CD4-positive, CD25-positive, alpha-beta regulatory T cell (primary cell): ENCODE data around the gene CXCL6. TPM values are rescaled to one million over a fixed set of nuclear protein-coding genes. Genes with fewer than 3 reads are reported as not detected.
A peak's percentile ranks its signal among the peaks of the same experiment; 100 is the strongest.

Source experiments
- ATAC-seq, 2 donors: fragments of 150-1000 bp; cut with Tn5 transposase; one replicate each; pipeline ENCODE4 v1.10.0; 2021; ENCODE audit warnings: low read depth in 2 of 2, moderate number of reproducible peaks in 2 of 2, moderate library complexity in 1 of 2
- DNase-seq, 3 donors: peaks; one replicate each; pipeline versions ENCODE4 v3.0.0 to v3.0.0-alpha.2; 2012 to 2022; ENCODE audit warnings: mixed read lengths in 1 of 3
- H3K27ac ChIP-seq: one replicate; pipeline ENCODE4 v1.7.0; 2013; ENCODE audit warnings: mild to moderate bottlenecking, low read length; ENCODE audit not compliant: insufficient read depth, poor library complexity, severe bottlenecking
- H3K27me3 ChIP-seq: one replicate; pipeline ENCODE4 v1.7.0; 2013; ENCODE audit warnings: low read length; ENCODE audit not compliant: control insufficient read depth, insufficient read depth
- H3K36me3 ChIP-seq: one replicate; pipeline ENCODE4 v1.7.0; 2013; ENCODE audit warnings: mild to moderate bottlenecking, low read length, moderate library complexity; ENCODE audit not compliant: control insufficient read depth, insufficient read depth
- H3K4me1 ChIP-seq: 2 replicates; pipeline ENCODE4 v1.7.0; 2013; ENCODE audit warnings: mild to moderate bottlenecking, low read length; ENCODE audit not compliant: insufficient read depth, control insufficient read depth, poor library complexity, severe bottlenecking
- H3K4me3 ChIP-seq: one replicate; pipeline ENCODE4 v1.7.0; 2013; ENCODE audit warnings: low read depth, mild to moderate bottlenecking, low read length, moderate library complexity
- H3K9me3 ChIP-seq, 2 experiments: 1 replicate in 1 of 2; 2 replicates in 1 of 2; pipeline ENCODE4 v1.7.0; 2013; ENCODE audit warnings: low read length in 2 of 2, mild to moderate bottlenecking in 1 of 2, moderate library complexity in 1 of 2; ENCODE audit not compliant: control insufficient read depth in 2 of 2
- H3K27ac Mint-ChIP-seq, 3 donors: one replicate each; pipeline ENCODE4 v1.8.0; 2020 to 2022; ENCODE audit warnings: mild to moderate bottlenecking in 3 of 3, mixed read lengths in 3 of 3, moderate library complexity in 2 of 3
- H3K27me3 Mint-ChIP-seq: one replicate; pipeline ENCODE4 v1.8.0; 2022; ENCODE audit warnings: mild to moderate bottlenecking, mixed read lengths
- H3K36me3 Mint-ChIP-seq: one replicate; pipeline ENCODE4 v1.8.0; 2020; ENCODE audit warnings: mixed read lengths
- H3K4me1 Mint-ChIP-seq, 4 donors: one replicate each; pipeline ENCODE4 v1.8.0; 2020 to 2022; ENCODE audit warnings: mixed read lengths in 4 of 4, mild to moderate bottlenecking in 1 of 4
- H3K4me3 Mint-ChIP-seq, 4 donors: one replicate each; pipeline ENCODE4 v1.8.0; 2020 to 2022; ENCODE audit warnings: mild to moderate bottlenecking in 4 of 4, mixed read lengths in 4 of 4, moderate library complexity in 3 of 4
- H3K9me3 Mint-ChIP-seq, 7 donors: one replicate each; pipeline ENCODE4 v1.8.0; 2020 to 2022; ENCODE audit warnings: mixed read lengths in 7 of 7, mild to moderate bottlenecking in 3 of 7, moderate library complexity in 2 of 7
- polyA plus RNA-seq, 4 donors: library from polyadenylated mRNA; unstranded; fragments of 300-500 nt; fragmentation: Illumina TruSeq; gene quantifications; one replicate each; pipeline ENCODE4 v1.2.3, GENCODE V29; 2021
- total RNA-seq: library from RNA; stranded (reverse); gene quantifications from one replicate; pipeline ENCODE4 v1.2.3, GENCODE V29; 2022

Gene CXCL6
- total and polyA plus RNA-seq, 5 donors from 2014 or later, result not detected

GRCh38 chr4:73844345-73844744, 7.9 kb downstream of the CXCL6 start:
- Mint-ChIP-seq H3K4me1 (no peaks in the 10 kb centered on the region), H3K4me3 (no peak overlapping the region), H3K36me3 (no peaks in the 10 kb centered on the region), H3K27me3 (no peaks in the 10 kb centered on the region), H3K9me3 (peaks cover 0 to 5% (median 0%) of the 10 kb centered on the region in 7 donors), H3K27ac (no peak overlapping the region)
- Histone ChIP-seq H3K9me3 (no peaks in the 10 kb centered on the region), H3K4me3 (no peak overlapping the region), H3K36me3 (no peaks in the 10 kb centered on the region), H3K27ac (no peak overlapping the region), H3K27me3 (no peaks in the 10 kb centered on the region), H3K4me1 (no peaks in the 10 kb centered on the region)
- ATAC-seq (no peak), DNase-seq (no peak)

GRCh38 chr4:73844806-73845205, 8.3 kb downstream of the CXCL6 start:
- Mint-ChIP-seq H3K4me1 (no peaks in the 10 kb centered on the region), H3K9me3 (peaks cover 0 to 3% (median 0%) of the 10 kb centered on the region in 7 donors), H3K4me3 (no peak overlapping the region), H3K36me3 (no peaks in the 10 kb centered on the region), H3K27ac (no peak overlapping the region), H3K27me3 (no peaks in the 10 kb centered on the region)
- no peak for DNase-seq
- ATAC-seq, result no peak
- Histone ChIP-seq H3K4me1 (no peaks in the 10 kb centered on the region), H3K4me3 (no peak overlapping the region), H3K27me3 (no peaks in the 10 kb centered on the region), H3K36me3 (no peaks in the 10 kb centered on the region), H3K27ac (no peak overlapping the region), H3K9me3 (no peaks in the 10 kb centered on the region)

GRCh38 chr4:73847526-73848182, 11.2 kb downstream of the CXCL6 start:
- Mint-ChIP-seq H3K36me3 (no peaks in the 10 kb centered on the region), H3K9me3 (peaks cover 0 to 3% (median 0%) of the 10 kb centered on the region in 7 donors), H3K27me3 (no peaks in the 10 kb centered on the region), H3K4me3 (no peak overlapping the region), H3K4me1 (no peaks in the 10 kb centered on the region), H3K27ac (peak overlapping the region in 1 of 3 donors; percentile 8)
- no peaks in the 10 kb centered on the region for H3K36me3 ChIP-seq
- H3K4me1 ChIP-seq, result no peaks in the 10 kb centered on the region
- no peaks in the 10 kb centered on the region for H3K9me3 ChIP-seq
- no peaks in the 10 kb centered on the region for H3K27me3 ChIP-seq
- no peak overlapping the region for H3K27ac ChIP-seq
- ATAC-seq, result no peak
- no peak overlapping the region for H3K4me3 ChIP-seq
- DNase-seq, result no peak

- no peaks in the 10 kb centered on the region for H3K27me3 Mint-ChIP-seq
- no peak overlapping the region for H3K4me3 ChIP-seq
- ATAC-seq, result no peak
- H3K9me3 Mint-ChIP-seq, result peaks cover 0 to 3% (median 0%) of the 10 kb centered on the region in 7 donors
- H3K27ac Mint-ChIP-seq, result no peak overlapping the region
- H3K27me3 ChIP-seq, result no peaks in the 10 kb centered on the region
- no peak for DNase-seq
- H3K27ac ChIP-seq, result no peak overlapping the region
- H3K4me1 Mint-ChIP-seq, result no peaks in the 10 kb centered on the region
- no peaks in the 10 kb centered on the region for H3K9me3 ChIP-seq
- no peaks in the 10 kb centered on the region for H3K36me3 Mint-ChIP-seq
- H3K4me1 ChIP-seq, result no peaks in the 10 kb centered on the region
- H3K36me3 ChIP-seq, result no peaks in the 10 kb centered on the region
- H3K4me3 Mint-ChIP-seq, result no peak overlapping the region
Observed at GRCh38 chr4:73848183-73848777, 11.8 kb downstream of the CXCL6 start.

- DNase-seq (no peak), ATAC-seq (no peak)
- H3K36me3 Mint-ChIP-seq, result no peaks in the 10 kb centered on the region
- H3K4me3 Mint-ChIP-seq, result no peak overlapping the region
- Histone ChIP-seq H3K27me3 (no peaks in the 10 kb centered on the region), H3K9me3 (no peaks in the 10 kb centered on the region), H3K4me1 (no peaks in the 10 kb centered on the region), H3K27ac (no peak overlapping the region), H3K36me3 (no peaks in the 10 kb centered on the region), H3K4me3 (no peak overlapping the region)
- H3K27ac Mint-ChIP-seq, result no peak overlapping the region
- peaks cover 0 to 2% (median 0%) of the 10 kb centered on the region in 4 donors for H3K4me1 Mint-ChIP-seq
- H3K9me3 Mint-ChIP-seq, result peaks cover 0 to 3% (median 0%) of the 10 kb centered on the region in 7 donors
- no peaks in the 10 kb centered on the region for H3K27me3 Mint-ChIP-seq
Observed at GRCh38 chr4:73850261-73850970, 13.9 kb downstream of the CXCL6 start.

GRCh38 chr4:73851293-73851692, 14.8 kb downstream of the CXCL6 start:
- peaks cover 0 to 2% (median 0%) of the 10 kb centered on the region in 4 donors for H3K4me1 Mint-ChIP-seq
- no peak for ATAC-seq
- Histone ChIP-seq H3K27me3 (no peaks in the 10 kb centered on the region), H3K4me1 (no peaks in the 10 kb centered on the region), H3K27ac (no peak overlapping the region), H3K36me3 (no peaks in the 10 kb centered on the region), H3K9me3 (no peaks in the 10 kb centered on the region), H3K4me3 (no peak overlapping the region)
- H3K9me3 Mint-ChIP-seq, result peaks cover 0 to 3% (median 0%) of the 10 kb centered on the region in 7 donors
- H3K4me3 Mint-ChIP-seq, result no peak overlapping the region
- no peaks in the 10 kb centered on the region for H3K27me3 Mint-ChIP-seq
- H3K36me3 Mint-ChIP-seq, result no peaks in the 10 kb centered on the region
- DNase-seq, result no peak
- H3K27ac Mint-ChIP-seq, result no peak overlapping the region

- Histone ChIP-seq H3K4me3 (no peak overlapping the region), H3K27me3 (no peaks in the 10 kb centered on the region), H3K9me3 (no peaks in the 10 kb centered on the region), H3K36me3 (no peaks in the 10 kb centered on the region), H3K27ac (no peak overlapping the region), H3K4me1 (no peaks in the 10 kb centered on the region)
- Mint-ChIP-seq H3K36me3 (no peaks in the 10 kb centered on the region), H3K9me3 (peaks cover 0 to 3% (median 0%) of the 10 kb centered on the region in 7 donors), H3K4me3 (no peak overlapping the region), H3K27me3 (no peaks in the 10 kb centered on the region), H3K27ac (no peak overlapping the region), H3K4me1 (peaks cover 0 to 2% (median 0%) of the 10 kb centered on the region in 4 donors)
- ATAC-seq (no peak), DNase-seq (no peak)
Observed at GRCh38 chr4:73852771-73853170, 16.3 kb downstream of the CXCL6 start.
